Trophoblast cell (in vitro differentiated cells and primary cell): ENCODE data around the gene POR.
"Not testable (repeated sequence)": the region's sequence is repeated elsewhere in the genome, so short reads cannot be mapped to it uniquely, and the experiment has no call there.

Experiments used
- DNase-seq, 2 donors: peaks; one replicate each; pipeline ENCODE4 v3.0.0-alpha.2; 2016
- H2AFZ ChIP-seq: 2 replicates; pipeline ENCODE4 v1.6.1; 2013; ENCODE audit warnings: low read length, moderate library complexity, mild to moderate bottlenecking; ENCODE audit not compliant: insufficient read depth, poor library complexity
- H2AK5ac ChIP-seq: 2 replicates; pipeline ENCODE4 v1.6.1; 2013; ENCODE audit warnings: mild to moderate bottlenecking, low read length
- H2BK120ac ChIP-seq: 2 replicates; pipeline ENCODE4 v1.6.1; 2013; ENCODE audit warnings: low read length, mild to moderate bottlenecking, moderate library complexity; ENCODE audit not compliant: insufficient read depth, poor library complexity
- H2BK12ac ChIP-seq: 2 replicates; pipeline ENCODE4 v1.6.1; 2013; ENCODE audit warnings: mild to moderate bottlenecking, low read length, moderate library complexity
- H2BK5ac ChIP-seq: 2 replicates; pipeline ENCODE4 v1.6.1; 2013; ENCODE audit warnings: low read length, low read depth, moderate library complexity, mild to moderate bottlenecking; ENCODE audit not compliant: poor library complexity
- H3K14ac ChIP-seq: 2 replicates; pipeline ENCODE4 v1.6.1; 2013; ENCODE audit warnings: mild to moderate bottlenecking, low read length
- H3K18ac ChIP-seq: 2 replicates; pipeline ENCODE4 v1.6.1; 2013; ENCODE audit warnings: mild to moderate bottlenecking, low read length
- H3K23ac ChIP-seq: 2 replicates; pipeline ENCODE4 v1.6.1; 2013; ENCODE audit warnings: low read length
- H3K27ac ChIP-seq: 2 replicates; pipeline ENCODE4 v1.5.1; 2013; ENCODE audit warnings: low read depth, mild to moderate bottlenecking, inconsistent platforms, low read length, moderate library complexity
- H3K27me3 ChIP-seq: 2 replicates; pipeline ENCODE4 v1.6.1; 2013; ENCODE audit warnings: inconsistent platforms, mild to moderate bottlenecking, low read length, moderate library complexity; ENCODE audit not compliant: insufficient read depth
- H3K36me3 ChIP-seq, 2 experiments: 1 replicate in 1 of 2; 2 replicates in 1 of 2; pipeline ENCODE4 v1.6.1; 2013; ENCODE audit warnings: low read length in 2 of 2, mild to moderate bottlenecking in 2 of 2, moderate library complexity in 1 of 2; ENCODE audit not compliant: insufficient read depth in 2 of 2, control insufficient read depth in 1 of 2
- H3K4ac ChIP-seq: 2 replicates; pipeline ENCODE4 v1.6.1; 2013; ENCODE audit warnings: low read depth, mild to moderate bottlenecking, low read length, moderate library complexity
- H3K4me1 ChIP-seq, 2 experiments: 1 replicate in 1 of 2; 2 replicates in 1 of 2; pipeline ENCODE4 v1.6.1; 2013; ENCODE audit warnings: low read length in 2 of 2, mild to moderate bottlenecking in 2 of 2, moderate library complexity in 1 of 2; ENCODE audit not compliant: insufficient read depth in 2 of 2, control insufficient read depth in 1 of 2
- H3K4me2 ChIP-seq: 2 replicates; pipeline ENCODE4 v1.6.1; 2013; ENCODE audit warnings: inconsistent platforms, mild to moderate bottlenecking, low read length, moderate library complexity
- H3K4me3 ChIP-seq: 2 replicates; pipeline ENCODE4 v1.5.1; 2013; ENCODE audit warnings: mild to moderate bottlenecking, low read depth, low read length, inconsistent platforms
- H3K79me1 ChIP-seq: one replicate; pipeline ENCODE4 v1.6.1; 2013; ENCODE audit warnings: low read length
- H3K79me2 ChIP-seq: 2 replicates; pipeline ENCODE4 v1.6.1; 2013; ENCODE audit warnings: low read length, mild to moderate bottlenecking; ENCODE audit not compliant: control insufficient read depth, insufficient read depth, poor library complexity
- H3K9ac ChIP-seq: 2 replicates; pipeline ENCODE4 v1.6.1; 2013; ENCODE audit warnings: mild to moderate bottlenecking, low read length
- H3K9me3 ChIP-seq: 2 replicates; pipeline ENCODE4 v1.6.1; 2013; ENCODE audit warnings: low read depth, mild to moderate bottlenecking, control low read depth, inconsistent platforms, low read length; ENCODE audit not compliant: insufficient read depth
- H4K12ac ChIP-seq: 2 replicates; pipeline ENCODE4 v1.6.1; 2013; ENCODE audit warnings: low read depth, mild to moderate bottlenecking, low read length, moderate library complexity
- H4K8ac ChIP-seq: 2 replicates; pipeline ENCODE4 v1.6.1; 2013; ENCODE audit warnings: low read depth, mild to moderate bottlenecking, low read length, moderate library complexity
- H4K91ac ChIP-seq: one replicate; pipeline ENCODE4 v1.6.1; 2013; ENCODE audit warnings: low read depth, mild to moderate bottlenecking, low read length, moderate library complexity
- WGBS: extraction: QIAGEN DNeasy Blood & Tissue Kit; methylation state at CpG from one replicate; pipeline ENCODE4 v1.1.7; 2013; ENCODE audit warnings: missing lambda C conversion rate; ENCODE audit not compliant: insufficient read length, insufficient coverage; ENCODE audit errors: extremely low coverage; 5-methylcytosine and 5-hydroxymethylcytosine counted together

POR gene

GRCh38 chr7:75883265-75883824 is 31.6 kb upstream of the POR start:
- H4K12ac ChIP-seq, H4K91ac ChIP-seq, H2BK5ac ChIP-seq, H3K4me3 ChIP-seq, H2AFZ ChIP-seq, H4K8ac ChIP-seq, H3K4me1 ChIP-seq, H3K4me2 ChIP-seq, H3K79me2 ChIP-seq, H3K23ac ChIP-seq, H2AK5ac ChIP-seq, H3K18ac ChIP-seq, H3K27me3 ChIP-seq, H3K9ac ChIP-seq, H3K14ac ChIP-seq, H2BK12ac ChIP-seq, H3K79me1 ChIP-seq, H3K27ac ChIP-seq, DNase-seq, H2BK120ac ChIP-seq, H3K4ac ChIP-seq, H3K9me3 ChIP-seq: not testable (repeated sequence)
- no CpG with 5 or more reads among the region's 13 CpGs for WGBS
- peaks cover 48 to 54% of the 10 kb centered on the region in 2 experiments for H3K36me3 ChIP-seq

GRCh38 chr7:75884476-75884875 is 30.5 kb upstream of the POR start:
- WGBS, result no CpG with 5 or more reads among the region's 5 CpGs
- H3K18ac ChIP-seq, result no peak overlapping the region

GRCh38 chr7:75885036-75885435 is 29.9 kb upstream of the POR start:
- no peak overlapping the region for H4K91ac ChIP-seq
- no peak overlapping the region for H2BK12ac ChIP-seq
- no peak overlapping the region for H3K18ac ChIP-seq
- no peak overlapping the region for H4K8ac ChIP-seq
- H3K23ac ChIP-seq, result no peak overlapping the region
- no peak overlapping the region for H2BK120ac ChIP-seq
- H3K27me3 ChIP-seq, result no peaks in the 10 kb centered on the region
- WGBS, result no CpG with 5 or more reads among the region's 3 CpGs
- H3K4me3 ChIP-seq, result no peak overlapping the region
- H3K14ac ChIP-seq, result no peak overlapping the region
- no peak overlapping the region for H3K4ac ChIP-seq
- no peaks in the 10 kb centered on the region for H3K79me2 ChIP-seq
- H3K27ac ChIP-seq, result no peak overlapping the region
- no peak overlapping the region for H2BK5ac ChIP-seq
- no peak for DNase-seq
- H3K9me3 ChIP-seq, result peaks cover 2% of the 10 kb centered on the region
- H3K4me1 ChIP-seq, result peaks cover 2% of the 10 kb centered on the region in 2 experiments
- no peak overlapping the region for H4K12ac ChIP-seq
- H3K4me2 ChIP-seq, result no peak overlapping the region
- peaks cover 48 to 59% of the 10 kb centered on the region in 2 experiments for H3K36me3 ChIP-seq
- H2AK5ac ChIP-seq, result no peak overlapping the region
- no peaks in the 10 kb centered on the region for H3K79me1 ChIP-seq
- no peak overlapping the region for H2AFZ ChIP-seq
- H3K9ac ChIP-seq, result no peak overlapping the region

More at GRCh38 chr7:75884476-75884875, 30.5 kb upstream of the POR start:
- no peak for DNase-seq
- H4K12ac ChIP-seq, result no peak overlapping the region
- H3K9ac ChIP-seq, result no peak overlapping the region
- H3K4me1 ChIP-seq, result peaks cover 2% of the 10 kb centered on the region in 2 experiments
- no peak overlapping the region for H4K8ac ChIP-seq
- no peak overlapping the region for H2BK5ac ChIP-seq
- no peaks in the 10 kb centered on the region for H3K79me2 ChIP-seq
- no peak overlapping the region for H3K27ac ChIP-seq
- H2AFZ ChIP-seq, result no peak overlapping the region
- H2BK120ac ChIP-seq, result no peak overlapping the region
- H4K91ac ChIP-seq, result no peak overlapping the region
- H3K9me3 ChIP-seq, result peaks cover 2% of the 10 kb centered on the region
- no peak overlapping the region for H3K14ac ChIP-seq
- H3K4me3 ChIP-seq, result no peak overlapping the region
- no peak overlapping the region for H2AK5ac ChIP-seq
- peaks cover 48 to 59% of the 10 kb centered on the region in 2 experiments for H3K36me3 ChIP-seq
- no peak overlapping the region for H3K4me2 ChIP-seq
- H2BK12ac ChIP-seq, result no peak overlapping the region
- H3K27me3 ChIP-seq, result no peaks in the 10 kb centered on the region
- H3K79me1 ChIP-seq, result no peaks in the 10 kb centered on the region
- no peak overlapping the region for H3K4ac ChIP-seq
- no peak overlapping the region for H3K23ac ChIP-seq

GRCh38 chr7:75887669-75888369 is 27.1 kb upstream of the POR start:
- Histone ChIP-seq H3K4ac (no peak overlapping the region), H4K91ac (no peak overlapping the region), H3K9ac (no peak overlapping the region), H2BK12ac (no peak overlapping the region), H3K27me3 (no peaks in the 10 kb centered on the region), H2BK120ac (no peak overlapping the region), H3K18ac (no peak overlapping the region), H3K23ac (no peak overlapping the region), H3K14ac (no peak overlapping the region), H2BK5ac (no peak overlapping the region), H3K9me3 (peaks cover 2% of the 10 kb centered on the region), H3K27ac (no peak overlapping the region), H4K12ac (no peak overlapping the region), H4K8ac (no peak overlapping the region), H2AK5ac (no peak overlapping the region), H3K4me2 (no peak overlapping the region), H2AFZ (no peak overlapping the region), H3K79me1 (peaks cover 1% of the 10 kb centered on the region), H3K4me3 (no peak overlapping the region), H3K79me2 (no peaks in the 10 kb centered on the region), H3K4me1 (peaks cover 3 to 6% of the 10 kb centered on the region in 2 experiments), H3K36me3 (peaks cover 38 to 46% of the 10 kb centered on the region in 2 experiments)
- no peak for DNase-seq
- WGBS, result no CpG with 5 or more reads among the region's 13 CpGs
